GM12891 (cell line): Measurements from ENCODE around the gene IWS1.

Source experiments
- PAX5 ChIP-seq: IDR thresholded peaks from 2 replicates; pipeline ENCODE4 v1.6.1; 2011; ENCODE audit warnings: low read length, moderate library complexity, mild to moderate bottlenecking; ENCODE audit not compliant: insufficient read depth, severe bottlenecking
- POLR2A ChIP-seq: IDR thresholded peaks from 2 replicates; pipeline ENCODE4 v1.6.1; 2011; ENCODE audit warnings: low read depth, low read length, control low read depth

DNA sequence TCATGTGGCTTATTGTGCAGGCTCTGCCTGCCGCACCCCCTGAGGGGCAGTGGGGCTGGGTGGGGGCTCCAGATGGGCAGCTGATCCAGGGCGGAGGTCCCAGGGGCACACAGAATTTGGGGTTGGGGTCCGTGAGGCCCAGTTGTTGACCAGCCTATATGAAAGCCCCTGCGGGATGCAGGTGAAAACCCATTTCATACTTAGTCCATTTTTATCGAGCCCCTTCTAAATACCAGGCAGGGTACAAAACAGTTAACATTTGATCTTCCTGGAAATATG, 39.8 kb upstream of the IWS1 start:
- TF ChIP-seq PAX5 (no peak), POLR2A (no peak)
